ENCODE data around the gene XIRP2.

DNA sequence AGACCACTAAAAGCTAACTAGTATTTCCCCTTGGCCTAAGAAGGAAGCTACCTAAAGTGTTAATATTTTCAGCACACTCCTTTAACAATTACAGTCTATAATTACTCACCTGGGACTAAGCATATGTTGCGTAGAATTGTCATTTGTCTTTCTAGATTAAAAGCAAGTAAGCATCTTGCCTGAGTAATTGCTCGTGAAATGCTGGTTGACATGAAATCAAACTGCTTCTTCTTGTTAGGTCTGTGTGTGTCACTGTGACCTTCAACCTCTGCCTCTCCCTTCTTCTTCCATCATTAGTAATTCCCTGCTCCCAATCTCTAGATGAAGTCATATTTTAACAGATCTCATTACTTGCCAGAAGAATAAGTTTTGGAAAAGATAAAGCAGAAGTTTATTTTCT is 212.2 kb downstream of the XIRP2 start:
- no peak for TF ChIP-seq EZH2phosphoT487 (IDR thresholded peaks at IDR 0.05)
- no peak for TF ChIP-seq EZH2 (IDR thresholded peaks at IDR 0.05)
- TF ChIP-seq, protein P1, sequence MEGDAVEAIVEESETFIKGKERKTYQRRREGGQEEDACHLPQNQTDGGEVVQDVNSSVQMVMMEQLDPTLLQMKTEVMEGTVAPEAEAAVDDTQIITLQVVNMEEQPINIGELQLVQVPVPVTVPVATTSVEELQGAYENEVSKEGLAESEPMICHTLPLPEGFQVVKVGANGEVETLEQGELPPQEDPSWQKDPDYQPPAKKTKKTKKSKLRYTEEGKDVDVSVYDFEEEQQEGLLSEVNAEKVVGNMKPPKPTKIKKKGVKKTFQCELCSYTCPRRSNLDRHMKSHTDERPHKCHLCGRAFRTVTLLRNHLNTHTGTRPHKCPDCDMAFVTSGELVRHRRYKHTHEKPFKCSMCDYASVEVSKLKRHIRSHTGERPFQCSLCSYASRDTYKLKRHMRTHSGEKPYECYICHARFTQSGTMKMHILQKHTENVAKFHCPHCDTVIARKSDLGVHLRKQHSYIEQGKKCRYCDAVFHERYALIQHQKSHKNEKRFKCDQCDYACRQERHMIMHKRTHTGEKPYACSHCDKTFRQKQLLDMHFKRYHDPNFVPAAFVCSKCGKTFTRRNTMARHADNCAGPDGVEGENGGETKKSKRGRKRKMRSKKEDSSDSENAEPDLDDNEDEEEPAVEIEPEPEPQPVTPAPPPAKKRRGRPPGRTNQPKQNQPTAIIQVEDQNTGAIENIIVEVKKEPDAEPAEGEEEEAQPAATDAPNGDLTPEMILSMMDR (IDR thresholded peaks at IDR 0.05): no peak

Measured in neural progenitor cell (in vitro differentiated cells).